ENCODE data around the gene PILRA.
"Not testable (repeated sequence)": the region's sequence is repeated elsewhere in the genome, so short reads cannot be mapped to it uniquely, and the experiment has no call there.

- TF ChIP-seq CTCF (IDR thresholded peaks at IDR 0.05 in 4 of 5, conservative IDR thresholded peaks at IDR 0.05 in 1 of 5) = peak in 4 of 5 experiments; percentile 18 to 61 (median 39)
- TF ChIP-seq POLR2A (IDR thresholded peaks at IDR 0.05) = not testable (repeated sequence)
These were observed 28.0 kb upstream of the PILRA start for GRCh38 chr7:100345288-100345672.

Measured in gastrocnemius medialis (tissue), 4 donors.